HL-60 (cell line): ENCODE data around the gene ABCB1.
"Not testable (repeated sequence)": the region's sequence is repeated elsewhere in the genome, so short reads cannot be mapped to it uniquely, and the experiment has no call there.

Experiments
- DNase-seq, 2 experiments: peaks; one replicate each; pipeline ENCODE4 v3.0.0-alpha.2; 2010 to 2020; ENCODE audit warnings: low read depth in 1 of 2, low spot score in 1 of 2
- H3K27ac ChIP-seq: fragments of 250-450 bp; sonication (Bioruptor Pico); replicated peaks from 2 replicates; pipeline ENCODE4 v1.5.1; 2020; ENCODE audit warnings: mild to moderate bottlenecking, moderate library complexity
- H3K27me3 ChIP-seq: fragments of 250-450 bp; sonication (Bioruptor Pico); 2 replicates; pipeline ENCODE4 v1.5.1; 2021; ENCODE audit warnings: mild to moderate bottlenecking, moderate library complexity; ENCODE audit not compliant: insufficient read depth, poor library complexity, severe bottlenecking
- H3K4me3 ChIP-seq: replicated peaks from 2 replicates; pipeline ENCODE4 v1.5.1; 2011; ENCODE audit warnings: mild to moderate bottlenecking, control low read depth, low read length; ENCODE audit not compliant: insufficient read depth
- CTCF ChIP-seq: IDR thresholded peaks from one replicate; pipeline ENCODE4 v1.5.1; 2011; ENCODE audit warnings: low read length, control low read depth, inconsistent platforms; ENCODE audit not compliant: insufficient read depth
- GABPA ChIP-seq: IDR thresholded peaks from 2 replicates; pipeline ENCODE4 v1.6.1; 2012; ENCODE audit warnings: low read depth
- POLR2AphosphoS5 ChIP-seq: IDR thresholded peaks from 2 replicates; pipeline ENCODE4 v1.6.1; 2012; ENCODE audit warnings: low read depth
- REST ChIP-seq: IDR thresholded peaks from 2 replicates; pipeline ENCODE4 v1.6.1; 2012; ENCODE audit warnings: low read depth; ENCODE audit not compliant: insufficient replicate concordance
- SPI1 ChIP-seq: IDR thresholded peaks from 2 replicates; pipeline ENCODE4 v1.6.1; 2012; ENCODE audit warnings: low read depth, mild to moderate bottlenecking, borderline replicate concordance

Gene ABCB1

GRCh38 chr7:87463982-87464381 lies 136.7 kb downstream of the ABCB1 start:
- DNase-seq = no peak
- TF ChIP-seq REST (no peak), GABPA (no peak), POLR2AphosphoS5 (no peak), SPI1 (no peak), CTCF (no peak)
- H3K4me3 ChIP-seq = no peak overlapping the region
- H3K27me3 ChIP-seq = no peaks in the 10 kb centered on the region
- no peak overlapping the region for H3K27ac ChIP-seq

- H3K4me3 ChIP-seq, DNase-seq, H3K27me3 ChIP-seq, H3K27ac ChIP-seq: not testable (repeated sequence)
Observed at GRCh38 chr7:87460444-87460843, 140.2 kb downstream of the ABCB1 start.

- H3K27ac ChIP-seq = no peak overlapping the region
- no peak overlapping the region for H3K4me3 ChIP-seq
- DNase-seq = no peak
- TF ChIP-seq SPI1 (no peak), POLR2AphosphoS5 (no peak), GABPA (no peak), CTCF (no peak), REST (no peak)
- no peaks in the 10 kb centered on the region for H3K27me3 ChIP-seq
Observed at GRCh38 chr7:87459941-87460340, 140.7 kb downstream of the ABCB1 start.

- H3K27ac ChIP-seq = no peak overlapping the region
- DNase-seq = no peak
- no peak for TF ChIP-seq REST
- no peak for TF ChIP-seq GABPA
- TF ChIP-seq POLR2AphosphoS5 = no peak
- TF ChIP-seq CTCF = no peak
- TF ChIP-seq SPI1 = no peak
- no peaks in the 10 kb centered on the region for H3K27me3 ChIP-seq
- no peak overlapping the region for H3K4me3 ChIP-seq
Observed at GRCh38 chr7:87458148-87458547, 142.5 kb downstream of the ABCB1 start.
